ENCODE results near the gene CEACAM16.

CEACAM16 gene

DNA sequence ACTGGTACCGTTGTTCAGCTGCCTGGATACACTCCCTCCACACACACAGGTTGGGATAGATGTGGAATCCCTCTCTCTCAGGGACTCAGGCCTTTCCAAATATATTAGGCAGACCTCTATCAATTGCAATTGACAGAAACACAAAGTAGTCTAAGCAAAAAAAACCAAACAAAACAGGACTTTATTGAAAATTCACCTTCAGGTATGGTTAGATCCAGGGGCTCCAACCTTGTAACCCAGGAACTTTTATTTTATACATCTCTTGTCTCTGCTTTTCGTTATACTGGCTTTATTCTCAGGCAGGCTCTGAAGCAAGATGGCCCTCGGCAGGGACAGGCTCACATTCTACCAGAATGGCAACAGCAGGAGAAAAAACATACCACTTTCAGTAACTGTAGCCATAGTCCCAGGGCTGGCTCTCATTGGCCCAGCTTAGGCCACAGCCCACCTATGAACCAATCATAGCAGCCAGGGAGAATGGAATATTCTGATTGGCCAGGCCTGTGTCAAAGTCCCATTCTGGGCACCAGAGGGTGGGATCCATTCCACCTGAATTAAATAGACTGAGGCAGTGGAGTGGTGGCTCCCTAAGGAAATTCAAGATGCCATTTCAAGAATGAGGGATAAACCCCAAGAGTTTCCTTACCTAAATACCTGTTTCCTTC lies 40.8 kb upstream of the CEACAM16 start:
- peaks cover 56% of the 10 kb centered on the region for H3K36me3 Mint-ChIP-seq (ENCODE audit: low read depth)
- H3K9me3 Mint-ChIP-seq = no peaks in the 10 kb centered on the region
- TF ChIP-seq, protein P1, sequence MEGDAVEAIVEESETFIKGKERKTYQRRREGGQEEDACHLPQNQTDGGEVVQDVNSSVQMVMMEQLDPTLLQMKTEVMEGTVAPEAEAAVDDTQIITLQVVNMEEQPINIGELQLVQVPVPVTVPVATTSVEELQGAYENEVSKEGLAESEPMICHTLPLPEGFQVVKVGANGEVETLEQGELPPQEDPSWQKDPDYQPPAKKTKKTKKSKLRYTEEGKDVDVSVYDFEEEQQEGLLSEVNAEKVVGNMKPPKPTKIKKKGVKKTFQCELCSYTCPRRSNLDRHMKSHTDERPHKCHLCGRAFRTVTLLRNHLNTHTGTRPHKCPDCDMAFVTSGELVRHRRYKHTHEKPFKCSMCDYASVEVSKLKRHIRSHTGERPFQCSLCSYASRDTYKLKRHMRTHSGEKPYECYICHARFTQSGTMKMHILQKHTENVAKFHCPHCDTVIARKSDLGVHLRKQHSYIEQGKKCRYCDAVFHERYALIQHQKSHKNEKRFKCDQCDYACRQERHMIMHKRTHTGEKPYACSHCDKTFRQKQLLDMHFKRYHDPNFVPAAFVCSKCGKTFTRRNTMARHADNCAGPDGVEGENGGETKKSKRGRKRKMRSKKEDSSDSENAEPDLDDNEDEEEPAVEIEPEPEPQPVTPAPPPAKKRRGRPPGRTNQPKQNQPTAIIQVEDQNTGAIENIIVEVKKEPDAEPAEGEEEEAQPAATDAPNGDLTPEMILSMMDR (IDR thresholded peaks at IDR 0.05; ENCODE audit: unreplicated experiment in 3 of 3) = no peak
- H3K4me3 Mint-ChIP-seq = no peak overlapping the region
- no peaks in the 10 kb centered on the region for H3K27me3 Mint-ChIP-seq (ENCODE audit: low read depth)
- no peak overlapping the region for H3K27ac Mint-ChIP-seq
- H3K4me1 Mint-ChIP-seq = peaks cover 16% of the 10 kb centered on the region

DNA sequence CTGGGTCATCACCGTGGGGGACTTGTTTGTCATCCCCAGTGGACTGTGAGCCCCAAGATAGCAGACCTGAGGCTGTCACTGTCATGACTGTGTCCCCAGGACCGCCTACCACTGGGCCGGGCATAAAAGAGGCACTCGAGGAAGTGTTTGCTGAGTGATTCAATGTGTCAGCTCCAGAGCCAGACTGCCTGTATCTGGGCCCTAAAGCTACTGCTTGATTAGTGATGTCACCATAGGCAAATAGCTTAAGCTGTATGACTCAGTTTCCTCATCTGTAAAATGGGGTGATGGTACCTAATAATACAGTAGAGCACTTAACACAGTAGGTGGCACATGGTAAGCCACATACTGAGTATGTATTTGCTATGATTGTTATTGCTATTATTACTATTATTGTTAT lies 38.9 kb upstream of the CEACAM16 start:
- Mint-ChIP-seq H3K9me3 (no peaks in the 10 kb centered on the region), H3K27me3 (ENCODE audit: low read depth) (no peaks in the 10 kb centered on the region), H3K4me1 (peaks cover 19% of the 10 kb centered on the region), H3K36me3 (ENCODE audit: low read depth) (peaks cover 50% of the 10 kb centered on the region), H3K27ac (no peak overlapping the region), H3K4me3 (no peak overlapping the region)
- TF ChIP-seq, protein P1 (IDR thresholded peaks at IDR 0.05; ENCODE audit: unreplicated experiment in 3 of 3) = no peak

DNA sequence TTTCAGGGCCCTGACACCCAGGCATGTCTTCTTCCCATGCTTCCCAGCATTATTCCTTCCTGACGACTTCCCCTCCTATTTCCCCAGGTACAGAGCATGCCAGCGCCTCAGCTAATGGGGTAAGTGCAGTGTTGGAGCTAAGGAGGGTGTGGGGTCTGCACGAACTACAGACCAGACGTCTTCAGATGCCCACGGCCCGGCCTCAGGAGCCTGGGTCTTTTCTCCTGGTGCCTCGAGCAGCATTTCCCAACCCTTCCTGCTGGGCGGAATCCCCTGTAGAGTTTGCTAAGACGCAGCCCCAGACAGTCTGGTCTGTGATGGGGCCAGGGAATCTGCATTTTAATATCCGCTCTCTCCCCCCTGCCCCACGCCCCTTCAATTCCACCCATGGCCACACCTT lies 37.7 kb upstream of the CEACAM16 start:
- H3K9me3 Mint-ChIP-seq = no peaks in the 10 kb centered on the region
- H3K27ac Mint-ChIP-seq = no peak overlapping the region
- peaks cover 44% of the 10 kb centered on the region for H3K36me3 Mint-ChIP-seq (ENCODE audit: low read depth)
- H3K4me3 Mint-ChIP-seq = no peak overlapping the region
- no peaks in the 10 kb centered on the region for H3K27me3 Mint-ChIP-seq (ENCODE audit: low read depth)
- TF ChIP-seq, protein P1 (IDR thresholded peaks at IDR 0.05; ENCODE audit: unreplicated experiment in 3 of 3) = no peak
- H3K4me1 Mint-ChIP-seq = peaks cover 19% of the 10 kb centered on the region

DNA sequence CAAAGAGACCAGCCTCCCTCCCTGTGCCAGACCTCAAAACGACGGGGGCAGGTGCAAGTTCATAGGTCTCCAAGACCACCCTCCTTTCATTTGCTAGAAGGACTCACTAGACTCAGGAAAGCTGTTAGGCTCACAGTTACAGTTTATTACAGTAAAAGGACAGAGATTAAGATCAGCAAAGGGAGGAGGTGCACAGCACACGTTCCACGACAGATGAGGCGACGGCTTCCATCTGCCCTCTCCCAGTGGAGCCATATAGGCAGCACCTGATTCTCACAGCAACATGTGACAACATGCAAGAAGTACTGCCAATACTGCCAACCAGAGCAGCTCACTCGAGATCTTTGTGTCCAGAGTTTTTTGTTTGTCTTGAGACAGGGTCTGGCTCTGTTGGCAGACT lies 37.0 kb upstream of the CEACAM16 start:
- H3K36me3 Mint-ChIP-seq (ENCODE audit: low read depth) = peaks cover 39% of the 10 kb centered on the region
- H3K27ac Mint-ChIP-seq = peak overlapping the region in 2 of 3 experiments; percentile 9 to 23
- H3K9me3 Mint-ChIP-seq = no peaks in the 10 kb centered on the region
- no peaks in the 10 kb centered on the region for H3K27me3 Mint-ChIP-seq (ENCODE audit: low read depth)
- peaks cover 19% of the 10 kb centered on the region for H3K4me1 Mint-ChIP-seq
- TF ChIP-seq, protein P1 (IDR thresholded peaks at IDR 0.05; ENCODE audit: unreplicated experiment in 3 of 3) = no peak
- no peak overlapping the region for H3K4me3 Mint-ChIP-seq

DNA sequence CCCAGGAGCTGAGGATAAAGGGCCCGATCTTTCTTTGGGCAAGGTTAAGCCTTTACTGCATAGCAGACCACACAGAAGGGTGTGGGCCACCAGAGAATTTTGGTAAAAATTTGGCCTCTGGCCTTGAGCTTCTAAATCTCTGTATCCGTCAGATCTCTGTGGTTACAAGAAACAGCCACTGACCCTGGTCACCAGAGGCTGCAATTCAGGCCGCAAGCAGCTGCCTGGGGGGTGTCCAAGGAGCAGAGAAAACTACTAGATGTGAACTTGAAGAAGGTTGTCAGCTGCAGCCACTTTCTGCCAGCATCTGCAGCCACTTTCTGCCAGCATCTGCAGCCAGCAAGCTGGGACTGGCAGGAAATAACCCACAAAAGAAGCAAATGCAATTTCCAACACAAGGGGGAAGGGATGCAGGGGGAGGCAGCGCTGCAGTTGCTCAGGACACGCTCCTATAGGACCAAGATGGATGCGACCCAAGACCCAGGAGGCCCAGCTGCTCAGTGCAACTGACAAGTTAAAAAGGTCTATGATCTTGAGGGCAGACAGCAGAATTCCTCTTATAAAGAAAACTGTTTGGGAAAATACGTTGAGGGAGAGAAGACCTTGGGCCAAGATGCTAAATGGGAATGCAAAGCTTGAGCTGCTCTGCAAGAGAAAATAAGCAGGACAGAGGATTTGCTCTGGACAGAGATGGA lies 36.1 kb upstream of the CEACAM16 start:
- no peaks in the 10 kb centered on the region for H3K9me3 Mint-ChIP-seq
- H3K27ac Mint-ChIP-seq = peak overlapping the region; percentile 23 to 53 (median 32)
- peaks cover 30% of the 10 kb centered on the region for H3K36me3 Mint-ChIP-seq (ENCODE audit: low read depth)
- H3K27me3 Mint-ChIP-seq (ENCODE audit: low read depth) = no peaks in the 10 kb centered on the region
- H3K4me3 Mint-ChIP-seq = no peak overlapping the region
- TF ChIP-seq, protein P1 (IDR thresholded peaks at IDR 0.05; ENCODE audit: unreplicated experiment in 3 of 3) = no peak
- H3K4me1 Mint-ChIP-seq = peaks cover 19% of the 10 kb centered on the region

DNA sequence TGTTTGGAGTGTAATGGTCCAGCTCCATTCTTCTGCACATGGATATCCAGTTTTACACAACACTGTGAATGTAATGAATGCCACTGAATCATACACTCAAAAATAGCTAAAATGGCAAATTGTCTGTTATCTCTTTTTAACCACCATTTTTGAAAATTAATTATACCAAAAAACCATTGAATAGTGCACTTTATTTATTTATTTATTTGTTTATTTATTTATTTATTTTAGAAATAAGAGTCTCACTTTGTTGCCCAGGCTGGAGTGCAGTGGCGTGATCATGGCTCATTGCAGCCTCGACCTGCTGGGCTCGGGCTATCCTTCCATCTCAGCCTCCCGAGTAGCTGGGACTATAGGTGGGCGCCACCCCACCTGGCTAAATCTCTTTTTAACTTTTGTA lies 35.0 kb upstream of the CEACAM16 start:
- TF ChIP-seq, protein P1 (IDR thresholded peaks at IDR 0.05; ENCODE audit: unreplicated experiment in 3 of 3) = no peak
- H3K27me3 Mint-ChIP-seq (ENCODE audit: low read depth) = no peaks in the 10 kb centered on the region
- H3K4me1 Mint-ChIP-seq = peaks cover 19% of the 10 kb centered on the region
- H3K9me3 Mint-ChIP-seq = no peaks in the 10 kb centered on the region
- H3K27ac Mint-ChIP-seq = no peak overlapping the region
- peaks cover 18% of the 10 kb centered on the region for H3K36me3 Mint-ChIP-seq (ENCODE audit: low read depth)
- no peak overlapping the region for H3K4me3 Mint-ChIP-seq
